HG03342 (cell line): ENCODE data around the gene ALDOB.

Source experiments
- ATAC-seq: cut with Tn5 transposase; IDR thresholded peaks from one replicate; pipeline ENCODE4 v1.9.1; 2021; ENCODE audit warnings: mild to moderate bottlenecking, moderate library complexity; ENCODE audit not compliant: unreplicated experiment

The ALDOB gene

DNA sequence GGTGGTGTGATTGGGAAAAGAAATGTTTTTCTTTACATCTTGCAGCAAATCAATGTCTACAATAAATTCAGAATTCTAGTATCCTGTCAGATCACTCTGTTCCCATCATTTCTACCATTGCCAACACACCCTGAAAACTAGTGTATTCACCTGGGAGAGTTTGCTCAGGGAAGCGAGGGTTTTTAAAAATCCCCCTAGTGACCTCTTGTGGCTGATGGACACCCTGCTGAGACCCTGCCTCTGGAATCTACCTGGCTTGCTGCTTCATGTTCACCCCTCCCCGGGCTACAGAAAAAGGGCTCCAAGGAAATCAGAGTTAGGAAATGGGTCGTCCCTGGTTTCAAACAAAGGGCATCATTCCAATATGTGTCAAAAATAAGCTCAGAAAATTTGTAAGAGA, 21.4 kb upstream of the ALDOB start:
- no peak for ATAC-seq

DNA sequence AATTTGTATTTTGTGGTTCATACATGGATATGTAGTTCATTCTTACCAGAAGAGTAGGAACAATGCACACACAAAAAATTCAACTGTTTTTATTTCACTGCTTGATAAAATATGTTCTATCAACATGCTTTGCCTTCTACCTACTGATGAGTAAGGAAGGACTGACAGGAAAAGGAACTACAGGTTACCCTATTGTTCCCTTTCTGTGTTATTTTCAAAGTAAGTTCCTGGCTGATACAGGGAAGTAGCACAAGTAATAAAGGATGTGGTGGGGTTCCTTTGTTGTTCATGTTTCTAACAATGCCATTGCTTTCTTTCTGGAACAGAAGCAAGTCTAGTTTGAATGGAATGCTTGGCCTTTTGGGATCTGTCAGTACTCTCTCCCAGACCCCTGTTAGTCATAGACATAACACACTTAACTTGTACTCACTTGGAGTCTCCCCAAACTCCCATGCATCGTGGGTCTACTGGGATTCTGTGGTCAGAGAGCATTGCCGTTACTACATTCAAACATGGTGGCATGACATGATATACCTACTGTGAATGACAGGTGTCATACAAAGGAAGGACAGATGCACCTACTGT, 20.2 kb upstream of the ALDOB start:
- ATAC-seq: no peak

DNA sequence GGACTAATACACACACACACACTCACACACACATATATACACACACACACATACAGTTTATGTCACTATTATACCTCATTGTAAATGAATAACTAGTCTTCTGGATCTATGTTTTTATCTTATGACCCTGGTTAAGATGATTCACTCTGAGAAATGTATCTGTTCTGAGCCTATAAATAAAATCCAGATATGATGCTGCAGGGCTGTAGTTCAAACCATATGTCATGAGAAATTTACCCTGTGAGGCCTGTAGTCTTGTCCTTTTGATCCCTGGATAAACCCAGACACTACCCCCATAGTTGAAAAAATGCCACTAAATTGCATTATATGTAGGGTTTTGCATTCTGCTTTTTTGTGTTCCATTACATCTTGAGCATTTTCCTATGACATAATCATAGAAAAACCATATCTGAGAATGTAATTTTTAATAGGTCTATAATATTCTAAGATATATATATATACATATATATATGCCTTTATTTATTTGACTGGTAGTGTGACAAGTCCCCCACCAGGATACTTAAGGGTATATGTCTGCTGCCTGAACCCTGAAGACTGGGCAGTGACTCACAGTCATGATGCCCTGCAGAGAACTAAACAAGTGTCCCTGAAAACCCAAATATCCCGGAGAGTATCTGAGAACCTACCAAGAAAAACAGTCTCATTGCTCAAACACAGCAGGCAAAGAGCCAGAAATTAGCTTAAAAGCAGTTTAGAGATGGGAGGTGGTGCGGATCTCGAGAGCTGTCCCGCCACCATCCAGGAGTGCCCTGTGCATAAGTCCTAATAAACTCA, 18.4 kb upstream of the ALDOB start:
- no peak for ATAC-seq

DNA sequence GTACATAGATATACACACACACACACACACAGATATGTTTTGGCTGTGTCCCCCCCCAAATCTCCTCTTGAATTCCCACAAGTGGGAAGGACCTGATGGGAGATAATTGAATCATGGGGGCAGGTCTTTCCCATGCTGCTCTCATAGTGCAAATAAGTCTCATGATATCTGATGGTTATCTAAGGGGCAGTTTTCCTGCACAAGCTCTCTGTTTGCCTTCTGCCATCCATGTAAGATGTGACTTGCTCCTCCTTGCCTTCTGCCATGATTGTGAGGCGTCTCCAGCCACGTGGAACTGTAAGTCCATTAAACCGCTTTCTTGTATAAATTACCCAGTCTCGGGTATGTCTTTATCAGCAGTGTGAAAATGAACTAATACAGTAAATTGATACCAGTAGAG, 15.9 kb upstream of the ALDOB start:
- no peak for ATAC-seq

DNA sequence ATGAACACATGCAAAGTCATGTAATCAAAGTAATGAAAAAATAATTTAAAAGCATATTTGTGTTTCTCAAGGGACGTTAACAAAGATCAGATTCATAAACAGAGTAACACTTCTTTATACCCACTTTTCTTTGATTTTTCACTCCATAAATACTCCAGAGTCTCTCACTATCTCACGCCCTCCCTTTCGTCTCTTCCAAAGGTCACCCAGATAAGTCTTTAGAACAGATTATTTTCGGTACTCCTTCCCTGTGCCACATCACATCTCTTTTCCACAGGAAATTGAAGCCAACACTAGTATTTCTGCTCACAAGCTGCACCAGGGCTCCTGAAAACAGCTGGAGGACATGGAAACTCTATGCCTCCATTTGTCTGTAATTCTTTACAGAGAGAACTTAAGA, 15.4 kb upstream of the ALDOB start:
- ATAC-seq: no peak

DNA sequence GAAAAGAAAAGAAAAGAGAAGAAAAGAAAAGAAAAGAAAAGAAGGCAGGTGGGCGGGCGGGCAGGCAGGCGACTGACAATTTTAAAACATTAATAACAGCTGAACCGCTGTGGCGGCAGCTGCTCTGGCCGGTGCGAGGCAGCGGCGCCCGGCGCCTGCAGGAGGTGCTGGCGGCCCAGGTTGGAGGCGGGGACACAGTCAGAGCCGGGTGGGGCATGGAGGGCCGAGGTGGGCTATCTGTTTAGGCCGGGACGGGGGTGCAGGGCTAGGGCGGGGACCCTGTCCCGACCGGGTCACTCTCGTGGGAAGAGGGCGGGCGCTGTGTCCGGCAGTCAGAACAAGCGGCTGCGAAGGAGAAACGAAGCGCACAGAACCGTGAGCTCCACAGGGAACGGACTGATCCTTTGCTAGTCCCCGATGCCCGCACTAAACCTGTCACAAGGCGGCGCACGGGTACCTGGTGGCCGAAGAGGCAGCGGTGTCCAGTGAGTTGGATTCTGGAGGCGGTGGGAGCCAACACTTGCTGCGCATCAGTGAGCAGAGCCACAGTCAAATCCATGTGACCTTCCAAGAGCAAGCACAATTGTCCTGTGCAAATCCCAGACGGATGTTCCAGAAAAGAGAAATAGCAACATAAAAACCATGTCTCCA, 13.6 kb upstream of the ALDOB start:
- peak; percentile 97 for ATAC-seq

DNA sequence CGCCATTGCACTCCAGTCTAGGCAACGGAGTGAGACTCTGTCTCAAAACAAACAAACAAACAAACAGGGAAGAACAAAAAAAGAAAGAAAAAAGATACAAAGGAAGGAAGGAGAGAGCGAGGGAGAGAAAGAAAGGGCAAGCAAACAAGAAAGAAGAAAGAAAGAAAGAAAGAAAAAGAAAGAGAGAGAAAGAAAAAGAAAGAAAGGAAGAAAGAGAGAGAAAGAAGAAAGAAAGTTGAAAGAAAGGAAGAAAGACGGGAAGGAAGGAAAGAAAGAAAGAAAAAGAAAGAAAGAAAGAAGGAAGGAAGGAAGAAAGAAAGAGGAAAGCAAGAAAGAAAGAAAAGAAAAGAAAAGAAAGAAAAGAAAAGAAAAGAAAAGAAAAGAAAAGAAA, 13.1 kb upstream of the ALDOB start:
- ATAC-seq: no peak

DNA sequence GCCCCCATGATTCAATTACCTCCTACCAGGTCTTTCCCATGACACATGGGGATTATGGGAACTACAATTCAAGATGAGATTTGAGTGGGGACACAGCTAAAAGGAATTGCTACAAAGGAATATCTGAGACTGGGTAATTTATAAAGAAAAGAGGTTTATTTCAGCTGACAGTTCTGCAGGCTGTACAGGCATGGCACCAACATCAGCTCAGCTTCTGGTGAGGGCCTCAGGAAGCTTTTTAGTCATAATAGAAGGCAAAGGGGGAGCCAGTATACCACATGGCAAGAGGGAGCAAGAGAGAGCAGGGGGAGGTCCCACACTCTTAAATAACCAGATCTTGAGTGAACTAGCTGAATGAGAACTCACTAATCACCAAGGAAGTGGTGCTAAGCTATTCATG, 11.2 kb upstream of the ALDOB start:
- ATAC-seq: no peak

DNA sequence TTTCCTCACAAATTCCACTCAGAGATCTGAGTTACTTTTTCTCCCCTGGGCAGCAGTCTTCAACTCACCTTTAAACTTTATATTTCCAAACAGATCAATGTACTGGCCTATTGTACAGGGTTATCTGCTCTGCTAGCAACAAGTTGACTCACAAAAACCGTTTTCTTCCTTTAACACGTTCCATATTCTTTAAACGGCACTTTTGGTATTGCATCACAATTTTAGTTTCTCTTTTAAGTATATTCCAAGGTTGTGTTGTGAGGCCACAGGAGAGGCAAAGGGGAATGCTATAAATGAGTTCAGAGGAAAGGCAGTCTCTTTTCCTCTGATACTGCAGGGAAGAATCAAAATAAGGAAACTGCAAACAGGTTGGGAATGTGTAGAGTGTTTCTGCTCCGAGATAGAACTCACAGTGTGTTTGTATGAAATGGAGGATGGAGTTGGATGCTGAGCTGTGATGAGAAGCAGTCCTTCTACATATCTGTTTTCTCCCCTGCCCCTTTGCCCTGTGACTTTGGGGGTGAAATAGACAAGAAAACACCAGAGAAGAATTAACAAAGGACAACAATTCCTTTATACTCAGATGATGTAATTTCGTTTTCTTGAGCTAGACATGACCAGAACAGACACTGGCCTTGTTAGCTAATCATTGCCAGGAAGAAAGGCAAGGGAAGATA, 9.9 kb upstream of the ALDOB start:
- ATAC-seq: no peak

DNA sequence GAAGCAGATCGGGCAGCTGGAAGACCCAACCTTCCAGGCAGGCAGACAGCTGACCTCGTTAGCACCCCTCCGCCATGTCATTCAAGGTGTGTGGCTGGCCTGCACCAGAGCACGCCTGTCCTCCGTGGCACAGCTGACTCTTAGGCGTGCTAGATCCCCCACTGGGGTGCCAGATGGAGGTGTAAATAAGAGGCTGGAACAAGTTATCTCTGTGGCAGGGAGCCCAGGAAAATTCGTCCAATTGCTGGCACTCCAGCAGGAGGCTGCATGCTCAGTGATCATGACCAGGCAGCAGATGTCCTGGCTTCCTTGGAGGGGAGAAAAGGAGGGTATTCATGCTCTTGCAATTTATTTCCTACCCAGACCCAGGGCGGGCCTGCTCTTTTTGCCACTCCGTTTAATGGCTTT, 7.8 kb upstream of the ALDOB start:
- ATAC-seq: no peak

DNA sequence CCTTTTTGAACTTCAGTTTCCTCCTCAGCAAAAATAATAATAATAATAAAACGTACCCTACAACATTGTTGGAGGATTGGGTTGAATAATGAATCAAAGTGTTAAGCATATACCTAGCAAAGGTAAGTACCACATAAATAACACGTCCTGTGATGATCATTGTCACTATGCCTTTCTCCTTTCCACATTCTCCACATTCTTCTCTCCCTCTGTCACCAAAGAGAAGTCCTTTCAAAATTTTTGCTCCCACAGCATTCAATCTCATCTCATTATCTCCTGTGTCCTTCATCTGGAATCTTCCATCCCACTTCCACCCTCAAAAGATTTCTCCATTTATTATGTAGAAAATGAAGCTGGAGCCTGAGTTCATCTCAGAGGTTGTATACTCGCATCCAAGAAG, 7.2 kb upstream of the ALDOB start:
- ATAC-seq: no peak

DNA sequence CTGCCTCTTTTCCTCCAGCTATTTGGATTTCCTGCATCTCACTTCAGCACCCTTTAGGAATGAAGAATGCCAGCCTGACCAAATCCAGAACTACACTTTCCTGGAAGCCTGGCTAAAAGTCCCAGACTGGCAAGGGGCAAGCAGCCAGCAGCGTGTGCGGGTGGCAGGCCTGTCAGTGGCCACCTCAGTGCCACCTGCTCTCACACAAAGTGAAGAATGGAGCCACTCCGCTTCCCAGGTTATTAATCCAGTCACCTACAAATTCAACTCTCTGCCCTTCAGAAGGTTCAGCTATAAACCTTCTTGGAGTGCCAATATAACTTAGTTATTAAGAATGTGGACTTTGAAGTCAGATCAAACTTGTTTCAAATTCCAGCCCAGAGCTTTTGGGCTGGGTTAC, 6.7 kb upstream of the ALDOB start:
- no peak for ATAC-seq

DNA sequence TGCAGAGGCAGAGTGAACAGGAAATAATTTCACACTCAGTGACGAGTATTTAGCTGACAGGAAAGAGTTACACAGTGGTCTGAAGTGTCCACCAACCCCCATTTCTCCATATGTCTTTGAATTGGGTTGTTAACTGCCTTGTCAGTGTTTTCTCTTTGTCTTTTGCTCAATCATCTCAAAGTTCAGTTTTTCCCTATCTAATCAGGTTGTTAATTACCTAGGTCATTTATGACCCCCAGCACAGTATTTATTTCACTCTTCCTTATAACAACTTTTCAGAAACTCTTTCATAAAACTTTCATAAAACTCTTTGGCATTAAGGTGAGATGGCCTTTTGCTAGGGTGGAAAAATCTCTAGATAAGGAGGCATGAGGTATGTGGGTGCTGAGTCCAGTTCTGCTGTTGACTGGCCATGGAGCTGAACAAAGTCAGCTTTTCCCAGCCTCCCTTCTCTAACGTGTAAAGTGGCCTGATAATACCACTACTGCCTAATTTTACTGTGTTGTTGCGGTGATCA, 5.2 kb upstream of the ALDOB start:
- ATAC-seq: no peak

DNA sequence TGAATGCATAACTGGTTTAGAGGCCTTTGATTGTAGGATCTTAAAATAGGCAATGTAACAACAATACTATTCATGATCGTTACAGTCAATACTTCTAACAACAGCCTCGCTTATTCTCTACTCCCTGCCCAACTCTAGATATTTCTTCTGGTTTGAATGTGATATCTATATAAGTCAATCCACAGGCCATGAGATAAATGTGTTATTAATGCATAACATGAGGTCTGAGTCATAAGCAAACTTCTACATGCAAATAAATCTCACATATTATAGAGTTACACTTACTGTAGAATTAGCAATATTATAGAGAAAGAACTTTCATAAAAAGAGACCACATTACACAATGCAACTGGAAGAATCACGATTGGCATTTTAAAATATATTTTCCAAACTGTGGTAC, 2.9 kb upstream of the ALDOB start:
- ATAC-seq: no peak

DNA sequence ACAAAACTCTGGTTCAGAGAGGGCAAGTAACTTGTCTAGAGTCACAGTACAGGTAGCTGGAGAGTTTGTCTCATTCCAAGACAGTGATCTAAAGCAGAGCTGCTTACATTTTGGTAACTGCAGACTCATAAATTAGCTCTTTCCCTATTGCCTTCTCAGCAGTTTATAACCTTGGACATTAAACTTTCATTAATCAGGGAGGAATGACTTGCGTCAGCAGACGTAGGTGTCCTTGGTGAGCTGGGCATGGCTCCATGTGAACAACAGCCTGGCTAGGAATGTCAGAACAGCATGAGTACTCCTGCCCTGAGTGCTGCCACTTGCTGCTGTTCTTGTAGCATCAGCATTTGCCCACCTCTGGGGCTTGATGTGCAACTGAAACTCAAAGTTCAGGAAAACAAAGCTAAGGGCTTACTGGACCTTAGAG, 2.2 kb upstream of the ALDOB start:
- ATAC-seq: no peak

DNA sequence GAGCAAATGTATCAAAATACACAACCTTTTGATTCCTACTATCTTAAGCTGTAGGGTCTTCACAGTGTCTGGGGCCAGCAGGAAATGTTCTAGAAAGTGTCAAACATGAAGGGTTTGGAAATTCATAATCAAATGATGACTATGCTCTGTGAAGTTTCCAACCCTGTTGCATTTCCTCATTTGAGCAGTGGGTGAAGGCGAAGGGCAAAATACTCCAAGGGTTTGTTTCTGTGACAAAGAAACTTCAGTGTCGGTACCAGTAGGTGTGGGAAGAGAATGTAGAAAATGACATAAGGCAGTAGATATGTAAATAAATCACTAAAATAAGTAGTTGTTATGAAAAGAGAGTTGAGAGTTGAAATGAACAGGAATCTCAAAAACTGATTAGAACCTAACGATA, 576 bp downstream of the ALDOB start:
- no peak for ATAC-seq

DNA sequence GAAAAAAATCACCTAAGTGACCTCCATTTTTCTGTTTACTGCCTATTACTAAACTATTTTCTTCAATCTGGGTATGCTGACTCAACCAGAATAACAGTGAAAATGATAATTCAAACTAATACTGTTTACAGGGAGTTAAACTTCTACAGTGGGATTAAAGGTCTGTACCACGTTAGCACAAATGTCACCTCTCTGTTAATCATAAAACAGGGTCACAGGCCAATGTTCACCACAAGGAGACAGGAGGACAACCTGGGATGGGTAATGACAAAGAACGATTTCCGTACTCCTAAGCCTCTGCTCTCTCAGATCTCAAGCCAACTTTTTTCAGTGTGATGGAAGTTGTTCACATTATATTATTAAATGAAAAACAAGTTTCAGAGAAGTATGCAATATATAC, 2.3 kb downstream of the ALDOB start:
- ATAC-seq: no peak

DNA sequence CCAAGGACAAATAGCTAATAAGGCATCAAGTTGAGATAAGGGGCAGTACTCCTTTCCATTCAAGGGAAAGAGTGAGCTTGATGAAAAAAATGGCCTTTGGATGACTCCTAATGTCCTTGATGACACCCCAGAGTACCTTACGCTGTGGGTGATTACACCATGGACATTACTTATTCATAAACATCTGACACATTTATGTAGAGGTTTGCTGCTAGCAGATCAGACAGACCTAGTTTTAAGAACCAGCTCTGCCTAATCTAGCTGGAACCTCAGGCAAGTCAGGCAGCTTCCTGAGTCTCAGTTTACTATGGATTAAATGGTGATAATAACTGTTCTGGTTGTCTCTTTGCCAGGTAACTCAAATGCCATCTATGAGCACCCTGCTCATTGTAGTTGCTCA, 2.8 kb downstream of the ALDOB start:
- no peak for ATAC-seq

DNA sequence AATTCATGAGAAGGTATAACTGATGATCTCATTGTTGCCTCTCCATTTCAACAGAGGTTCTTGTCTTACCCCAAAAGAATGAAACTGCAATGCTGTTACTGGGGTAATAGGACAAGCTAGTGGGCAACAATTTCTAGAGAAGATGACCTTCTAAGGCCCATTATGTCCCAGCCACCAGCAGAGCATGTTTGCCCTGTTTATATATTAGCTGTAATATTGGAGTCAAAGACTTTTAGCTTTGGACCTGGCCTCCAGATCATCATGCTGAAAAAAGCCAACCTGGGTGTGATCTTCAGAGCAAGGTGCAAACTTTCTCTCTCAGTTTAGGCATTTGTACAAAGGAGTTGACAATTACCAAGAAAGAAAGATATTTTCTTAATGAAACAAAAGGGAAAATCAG, 3.4 kb downstream of the ALDOB start:
- ATAC-seq: no peak

DNA sequence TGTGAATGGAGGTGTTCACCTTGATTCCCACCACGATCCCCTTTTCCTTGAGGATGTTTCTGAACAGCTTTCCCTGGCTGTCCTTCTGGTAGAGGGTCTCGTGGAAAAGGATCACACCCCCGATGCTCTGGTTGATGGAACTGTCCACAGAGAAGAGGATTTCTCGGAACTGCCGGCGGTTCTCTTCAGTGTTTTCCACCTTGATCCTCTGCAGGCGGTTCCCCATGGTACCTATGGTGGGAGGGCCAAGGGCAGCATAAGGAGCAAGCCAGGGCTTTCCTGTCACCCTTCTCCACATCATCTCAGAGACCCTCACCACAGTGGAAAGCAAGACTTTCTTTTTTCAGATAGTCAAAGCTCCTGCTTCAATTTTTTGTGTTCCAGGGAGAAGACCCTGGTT, 5.8 kb downstream of the ALDOB start:
- ATAC-seq: no peak

DNA sequence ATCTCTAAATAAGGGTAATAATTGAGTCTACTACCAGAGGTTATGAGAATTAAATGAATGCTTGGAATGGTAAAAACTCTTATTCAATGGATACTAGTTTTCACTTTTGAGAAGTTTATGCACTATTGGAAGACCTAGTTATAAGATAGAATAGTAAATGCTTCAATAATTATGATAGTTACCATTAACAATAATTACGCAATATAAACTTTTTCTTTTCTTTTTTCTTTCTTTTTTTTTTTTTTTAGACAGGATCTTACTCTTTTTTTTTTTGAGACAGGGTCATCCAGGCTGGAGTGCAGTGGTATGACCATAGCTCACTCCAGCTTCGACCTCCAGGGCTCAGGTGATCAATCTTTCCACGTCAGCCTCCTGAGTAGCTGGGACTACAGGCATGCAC, 6.7 kb downstream of the ALDOB start:
- ATAC-seq: no peak
